ENCODE measurements around the gene HOXB8. TPM values are rescaled to one million over a fixed set of nuclear protein-coding genes. Genes with fewer than 3 reads are reported as not detected.

The HOXB8 gene
- total and polyA plus RNA-seq, 2 of the 13 experiments (the other 11 are each of a cell fraction or from before 2014, with no cell fraction given), result not detected

DNA sequence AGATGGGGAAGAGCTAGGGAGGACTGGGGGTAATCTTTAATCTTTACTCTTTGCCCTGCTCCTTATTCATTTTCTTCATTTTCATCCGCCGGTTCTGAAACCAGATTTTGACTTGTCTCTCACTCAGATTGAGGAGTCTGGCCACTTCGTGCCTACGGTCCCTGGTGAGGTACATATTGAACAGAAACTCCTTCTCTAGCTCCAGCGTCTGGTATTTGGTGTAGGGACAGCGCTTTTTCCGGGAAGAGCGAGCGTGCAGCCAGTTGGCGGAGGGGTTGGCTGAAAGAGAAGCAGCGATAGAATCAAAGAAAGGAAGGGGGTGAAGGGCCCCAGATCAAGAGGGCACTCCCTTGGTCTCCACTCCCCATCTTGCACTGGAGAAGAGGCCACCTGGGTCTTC lies 7.8 kb upstream of the HOXB8 start (continued):
- TF ChIP-seq, protein P1, sequence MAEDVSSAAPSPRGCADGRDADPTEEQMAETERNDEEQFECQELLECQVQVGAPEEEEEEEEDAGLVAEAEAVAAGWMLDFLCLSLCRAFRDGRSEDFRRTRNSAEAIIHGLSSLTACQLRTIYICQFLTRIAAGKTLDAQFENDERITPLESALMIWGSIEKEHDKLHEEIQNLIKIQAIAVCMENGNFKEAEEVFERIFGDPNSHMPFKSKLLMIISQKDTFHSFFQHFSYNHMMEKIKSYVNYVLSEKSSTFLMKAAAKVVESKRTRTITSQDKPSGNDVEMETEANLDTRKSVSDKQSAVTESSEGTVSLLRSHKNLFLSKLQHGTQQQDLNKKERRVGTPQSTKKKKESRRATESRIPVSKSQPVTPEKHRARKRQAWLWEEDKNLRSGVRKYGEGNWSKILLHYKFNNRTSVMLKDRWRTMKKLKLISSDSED (CRISPR knock-in tag; IDR thresholded peaks at IDR 0.05), result no peak
- TF ChIP-seq HNRNPUL1 (IDR thresholded peaks at IDR 0.05; ENCODE audit: low read depth, low read length), result no peak
- TF ChIP-seq RBAK (CRISPR knock-in tag; IDR thresholded peaks at IDR 0.05), result no peak
- no peak for TF ChIP-seq U2AF1 (optimal IDR thresholded peaks at IDR 0.05; ENCODE audit: low read depth, low read length)

DNA sequence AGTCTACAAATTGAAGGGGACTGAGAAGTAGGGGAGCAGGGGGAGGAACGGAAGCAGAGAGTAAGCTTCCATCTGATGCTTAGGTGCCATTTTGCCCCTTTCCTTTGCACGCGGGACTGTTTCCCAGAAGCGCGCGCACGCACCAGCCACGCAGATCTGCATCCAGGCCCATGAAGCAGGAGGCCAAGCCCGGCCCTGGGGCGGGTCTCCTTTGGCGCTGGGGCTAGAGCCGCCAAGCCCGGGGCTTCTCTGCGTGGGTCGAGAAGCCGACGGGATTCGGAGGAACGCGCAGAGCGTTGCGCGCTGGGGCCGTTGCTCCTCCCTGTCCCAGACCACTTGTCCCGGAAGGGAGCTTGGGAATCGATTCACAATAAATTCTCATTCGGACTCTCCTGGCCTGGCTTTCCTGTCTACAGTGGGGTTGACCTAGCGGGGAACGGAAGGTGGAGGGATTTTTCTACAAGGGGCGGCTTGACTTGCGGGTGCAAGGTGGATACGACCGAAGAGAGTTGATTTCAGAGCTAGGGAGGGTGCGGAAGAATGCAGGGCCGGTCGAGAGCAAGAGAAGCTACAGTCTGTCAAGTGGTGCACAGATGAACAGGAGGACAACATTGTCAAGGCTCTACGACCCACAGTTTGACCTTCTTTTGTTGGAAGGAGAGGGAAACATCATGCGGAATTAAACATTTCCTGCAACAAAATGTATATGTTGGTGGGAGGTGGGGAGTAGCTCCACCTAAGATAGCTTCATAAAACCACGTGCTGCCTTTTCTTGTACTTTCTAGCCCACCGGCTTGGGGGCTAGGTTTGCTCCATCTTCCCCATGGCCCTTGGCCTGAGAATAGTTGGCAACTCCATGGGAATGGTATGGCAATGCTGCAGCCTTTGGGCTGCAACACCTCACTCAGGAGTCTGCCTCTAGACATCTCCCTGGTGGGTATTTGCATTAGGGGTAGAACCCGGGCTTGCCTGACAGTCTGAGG lies 6.6 kb upstream of the HOXB8 start:
- Histone ChIP-seq H3K4me1 (ENCODE audit: insufficient read depth, low read length) (no peaks in the 10 kb centered on the region), H3K9ac (ENCODE audit: insufficient read depth, low read depth, low read length) (no peak overlapping the region), H3K4me3 (replicated peaks in 1 of 3; ENCODE audit: insufficient read depth in 1 of 3, low read depth in 2 of 3, low read length in 3 of 3) (no peak overlapping the region), H3K9me3 (ENCODE audit: low read length) (no peaks in the 10 kb centered on the region), H4K20me1 (ENCODE audit: insufficient read depth, low read length) (peaks cover 8% of the 10 kb centered on the region; the same call in 1 of the 2 replicates), H3K79me2 (ENCODE audit: insufficient read depth, low read length) (no peaks in the 10 kb centered on the region), H3K27me3 (ENCODE audit: control insufficient read depth in 1 of 2, insufficient read depth in 2 of 2, low read length in 2 of 2) (peaks cover 44 to 97% of the 10 kb centered on the region in 2 experiments), H3K36me3 (replicated peaks in 1 of 2; ENCODE audit: control insufficient read depth in 1 of 2, insufficient read depth in 2 of 2, low read length in 2 of 2) (no peaks in the 10 kb centered on the region), H2AFZ (ENCODE audit: low read length) (no peak overlapping the region), H3K27ac (ENCODE audit: extremely low read length, insufficient read depth, low read length) (no peak overlapping the region), H3K4me2 (ENCODE audit: low read depth, low read length) (no peak overlapping the region)
- no peak for DNase-seq (ENCODE audit: low spot score)
- ATAC-seq, result no peak
- intact Hi-C loops (cut with micrococcal nuclease; ENCODE audit: unreplicated experiment) (no loop called here), in situ Hi-C loops (cut with HindIII; ENCODE audit: extremely low pct_ligation_motif_present, low pct_unique_long_range_greater_than_20kb) (no loop called here)
- 23% methylated on average over 31 of the region's 41 CpGs for WGBS (ENCODE audit: low lambda C conversion rate)
- POLR2A ChIA-PET, result no interaction called here
- no TSS peak for BruUV-seq (replicated peaks)
- CTCF ChIA-PET (ENCODE audit: low intra/inter-chr PET ratio, low total read pairs), result interaction anchor here (1.1 kb wide), 1 partner anchor 314 kb away, joined by 3 read pairs; no protein-coding TSS in a partner anchor
- TF ChIP-seq, protein P2, sequence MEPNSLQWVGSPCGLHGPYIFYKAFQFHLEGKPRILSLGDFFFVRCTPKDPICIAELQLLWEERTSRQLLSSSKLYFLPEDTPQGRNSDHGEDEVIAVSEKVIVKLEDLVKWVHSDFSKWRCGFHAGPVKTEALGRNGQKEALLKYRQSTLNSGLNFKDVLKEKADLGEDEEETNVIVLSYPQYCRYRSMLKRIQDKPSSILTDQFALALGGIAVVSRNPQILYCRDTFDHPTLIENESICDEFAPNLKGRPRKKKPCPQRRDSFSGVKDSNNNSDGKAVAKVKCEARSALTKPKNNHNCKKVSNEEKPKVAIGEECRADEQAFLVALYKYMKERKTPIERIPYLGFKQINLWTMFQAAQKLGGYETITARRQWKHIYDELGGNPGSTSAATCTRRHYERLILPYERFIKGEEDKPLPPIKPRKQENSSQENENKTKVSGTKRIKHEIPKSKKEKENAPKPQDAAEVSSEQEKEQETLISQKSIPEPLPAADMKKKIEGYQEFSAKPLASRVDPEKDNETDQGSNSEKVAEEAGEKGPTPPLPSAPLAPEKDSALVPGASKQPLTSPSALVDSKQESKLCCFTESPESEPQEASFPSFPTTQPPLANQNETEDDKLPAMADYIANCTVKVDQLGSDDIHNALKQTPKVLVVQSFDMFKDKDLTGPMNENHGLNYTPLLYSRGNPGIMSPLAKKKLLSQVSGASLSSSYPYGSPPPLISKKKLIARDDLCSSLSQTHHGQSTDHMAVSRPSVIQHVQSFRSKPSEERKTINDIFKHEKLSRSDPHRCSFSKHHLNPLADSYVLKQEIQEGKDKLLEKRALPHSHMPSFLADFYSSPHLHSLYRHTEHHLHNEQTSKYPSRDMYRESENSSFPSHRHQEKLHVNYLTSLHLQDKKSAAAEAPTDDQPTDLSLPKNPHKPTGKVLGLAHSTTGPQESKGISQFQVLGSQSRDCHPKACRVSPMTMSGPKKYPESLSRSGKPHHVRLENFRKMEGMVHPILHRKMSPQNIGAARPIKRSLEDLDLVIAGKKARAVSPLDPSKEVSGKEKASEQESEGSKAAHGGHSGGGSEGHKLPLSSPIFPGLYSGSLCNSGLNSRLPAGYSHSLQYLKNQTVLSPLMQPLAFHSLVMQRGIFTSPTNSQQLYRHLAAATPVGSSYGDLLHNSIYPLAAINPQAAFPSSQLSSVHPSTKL (CRISPR knock-in tag; IDR thresholded peaks at IDR 0.05), result no peak
- TF ChIP-seq CC2D1A (CRISPR knock-in tag; IDR thresholded peaks at IDR 0.05) (no peak), EZH2 (conservative IDR thresholded peaks at IDR 0.05; ENCODE audit: low read depth, low read length) (peak; percentile 25)
- no peak for FAIRE-seq

All from HepG2 (cell line).